SK-N-SH treated with all-trans-retinoic acid at 6 μM for 48 hours (cell line): ENCODE results near the gene ISG20.

Source experiments
- CREB5 ChIP-seq: fragments of 250-450 bp; sonication (Bioruptor Pico); IDR thresholded peaks from 2 replicates; pipeline ENCODE4 v1.5.1; 2020; ENCODE audit warnings: low read depth, mild to moderate bottlenecking, moderate library complexity
- OSR1 ChIP-seq: fragments of 250-450 bp; sonication (Bioruptor Pico); IDR thresholded peaks from 2 replicates; pipeline ENCODE4 v1.8.0; 2022; ENCODE audit warnings: moderate library complexity, mild to moderate bottlenecking, inconsistent platforms
- PATZ1 ChIP-seq: fragments of 250-450 bp; sonication (Bioruptor Pico); IDR thresholded peaks from 2 replicates; pipeline ENCODE4 v1.8.0; 2020; ENCODE audit warnings: mild to moderate bottlenecking, moderate library complexity, borderline replicate concordance
- PPARA ChIP-seq: fragments of 250-450 bp; sonication (Bioruptor Pico); IDR thresholded peaks from 2 replicates; pipeline ENCODE4 v1.5.0; 2020; ENCODE audit warnings: mild to moderate bottlenecking, borderline replicate concordance
- SNAI2 ChIP-seq: fragments of 250-450 bp; sonication (Bioruptor Pico); IDR thresholded peaks from 2 replicates; pipeline ENCODE4 v1.5.0; 2020; ENCODE audit warnings: mild to moderate bottlenecking, moderate library complexity
- TCF4 ChIP-seq: fragments of 250-450 bp; sonication (Bioruptor Pico); IDR thresholded peaks from 2 replicates; pipeline ENCODE4 v1.8.0; 2021; ENCODE audit warnings: mild to moderate bottlenecking, moderate library complexity, borderline replicate concordance
- ZFP3 ChIP-seq: fragments of 250-450 bp; sonication (Bioruptor Pico); IDR thresholded peaks from 2 replicates; pipeline ENCODE4 v1.5.0; 2020; ENCODE audit warnings: mild to moderate bottlenecking, moderate library complexity
- ZFP30 ChIP-seq: fragments of 450-650 bp; formaldehyde crosslinking; IDR thresholded peaks from 2 replicates; pipeline ENCODE4 v1.5.0; 2022; ENCODE audit warnings: mild to moderate bottlenecking, moderate library complexity
- ZNF565 ChIP-seq: fragments of 450-650 bp; formaldehyde crosslinking; conservative IDR thresholded peaks from 2 replicates; pipeline ENCODE4 v1.5.0; 2020; ENCODE audit warnings: low read depth, mild to moderate bottlenecking, moderate library complexity

GRCh38 chr15:88618686-88619085, 20.1 kb upstream of the ISG20 start:
- TF ChIP-seq ZFP3 (CRISPR knock-in tag) (no peak), ZFP30 (CRISPR knock-in tag) (no peak), PATZ1 (CRISPR knock-in tag) (no peak), PPARA (no peak), SNAI2 (CRISPR knock-in tag) (no peak), CREB5 (CRISPR knock-in tag) (no peak), TCF4 (CRISPR knock-in tag) (no peak), ZNF565 (no peak), OSR1 (CRISPR knock-in tag) (no peak)
